Mucosa of gallbladder (tissue), 1 donor: ENCODE results near the gene ZNF821. TPM values are rescaled to one million over a fixed set of nuclear protein-coding genes. Genes with fewer than 3 reads are reported as not detected.
A peak's percentile ranks its signal among the peaks of the same experiment; 100 is the strongest.
"Not testable (repeated sequence)": the region's sequence is repeated elsewhere in the genome, so short reads cannot be mapped to it uniquely, and the experiment has no call there.

Experiments used
- DNase-seq: peaks from one replicate; pipeline ENCODE4 v3.0.0-alpha.2; 2020; ENCODE audit warnings: low spot score
- total RNA-seq: library from RNA; stranded (reverse); gene quantifications from one replicate; pipeline ENCODE4 v1.2.1, GENCODE V29; 2021
- donor health status: DM: no; HTN: no; CAD: no.

ZNF821 gene
- total RNA-seq, 1 donor from 2014 or later: 9.3 TPM

- DNase-seq: no peak
These were observed 24.0 kb downstream of the ZNF821 start for GRCh38 chr16:71859762-71860521.

- DNase-seq: no peak
These were observed 27.9 kb downstream of the ZNF821 start for GRCh38 chr16:71855937-71856662.

GRCh38 chr16:71854369-71854948 is 29.5 kb downstream of the ZNF821 start:
- no peak for DNase-seq

- no peak for DNase-seq
These were observed 30.6 kb downstream of the ZNF821 start for GRCh38 chr16:71853413-71853812.

- DNase-seq: no peak
These were observed 31.4 kb downstream of the ZNF821 start for GRCh38 chr16:71852561-71852960.

- DNase-seq: no peak
These were observed 31.8 kb downstream of the ZNF821 start for GRCh38 chr16:71852158-71852557.

- no peak for DNase-seq
These were observed 32.2 kb downstream of the ZNF821 start for GRCh38 chr16:71851746-71852145.

GRCh38 chr16:71848622-71849021 is 35.4 kb downstream of the ZNF821 start:
- DNase-seq: no peak

GRCh38 chr16:71847096-71847495 is 36.9 kb downstream of the ZNF821 start:
- no peak for DNase-seq

- no peak for DNase-seq
These were observed 37.6 kb downstream of the ZNF821 start for GRCh38 chr16:71846431-71846830.

GRCh38 chr16:71845639-71846430 is 38.1 kb downstream of the ZNF821 start, which contains the start of gene ATXN1L:
Gene ATXN1L, plus strand, starts transcription at chr16:71845976. Its CDS starts 3,765 bp downstream, at chr16:71849741.
- DNase-seq: peak; percentile 90

GRCh38 chr16:71843572-71843971 is 40.4 kb downstream of the ZNF821 start:
- DNase-seq: no peak

- no peak for DNase-seq
These were observed 43.9 kb downstream of the ZNF821 start for GRCh38 chr16:71840052-71840451.

GRCh38 chr16:71837150-71837549 is 46.8 kb downstream of the ZNF821 start:
- no peak for DNase-seq

GRCh38 chr16:71834291-71834690 is 49.7 kb downstream of the ZNF821 start:
- DNase-seq: no peak

- DNase-seq: not testable (repeated sequence)
These were observed 51.9 kb downstream of the ZNF821 start for GRCh38 chr16:71832112-71832511.

GRCh38 chr16:71831698-71832097 is 52.3 kb downstream of the ZNF821 start:
- DNase-seq: not testable (repeated sequence)

GRCh38 chr16:71830359-71830758 is 53.6 kb downstream of the ZNF821 start:
- no peak for DNase-seq

- DNase-seq: no peak
These were observed 57.4 kb downstream of the ZNF821 start for GRCh38 chr16:71826533-71827017.

- DNase-seq: not testable (repeated sequence)
These were observed 66.9 kb downstream of the ZNF821 start for GRCh38 chr16:71817155-71817500.

- no peak for DNase-seq
These were observed 72.7 kb downstream of the ZNF821 start for GRCh38 chr16:71811261-71811803.

GRCh38 chr16:71810155-71810530 is 73.8 kb downstream of the ZNF821 start:
- not testable (repeated sequence) for DNase-seq
